Tibial nerve (tissue), 4 donors: ENCODE results near the gene HSF5. TPM values are rescaled to one million over a fixed set of nuclear protein-coding genes. Genes with fewer than 3 reads are reported as not detected.

Experiments used
- DNase-seq, 2 donors: peaks; one replicate each; pipeline ENCODE4 v3.0.0-alpha.2; 2019; ENCODE audit warnings: low spot score in 2 of 2
- H3K27ac ChIP-seq, 4 donors: fragments of 200-600 bp; sonication (generic) in 3 of 4; one replicate each; pipeline ENCODE4 v1.5.1; 2017 to 2019; ENCODE audit warnings: mild to moderate bottlenecking in 1 of 4
- H3K27me3 ChIP-seq, 2 donors: fragments of 200-600 bp; sonication (generic) in 1 of 2; one replicate each; pipeline versions ENCODE4 v1.5.1 to v1.6.0; 2017 to 2019
- H3K36me3 ChIP-seq, 3 donors: fragments of 200-600 bp; sonication (generic); one replicate each; pipeline ENCODE4 v1.5.1; 2018 to 2019
- H3K4me1 ChIP-seq, 4 donors: fragments of 200-600 bp; sonication (generic) in 3 of 4; one replicate each; pipeline ENCODE4 v1.5.1; 2017 to 2019
- H3K4me3 ChIP-seq, 4 donors: fragments of 200-600 bp; sonication (generic) in 3 of 4; one replicate each; pipeline ENCODE4 v1.5.1; 2017 to 2019; ENCODE audit warnings: mild to moderate bottlenecking in 1 of 4, moderate library complexity in 1 of 4
- H3K9me3 ChIP-seq, 4 donors: fragments of 200-600 bp; sonication (generic) in 3 of 4; one replicate each; pipeline ENCODE4 v1.5.1; 2017 to 2019
- EP300 ChIP-seq, 2 donors: sonication (generic); formaldehyde crosslinking; IDR thresholded peaks; one replicate each; pipeline ENCODE4 v1.6.1; 2017; ENCODE audit warnings: antibody characterized with exemption in 2 of 2, mild to moderate bottlenecking in 1 of 2
- POLR2A ChIP-seq, 2 donors: fragments of 450-650 bp; IDR thresholded peaks; one replicate each; pipeline ENCODE4 v1.6.1; 2017; ENCODE audit warnings: antibody characterized with exemption in 2 of 2, mild to moderate bottlenecking in 2 of 2, moderate library complexity in 2 of 2
- WGBS, 2 donors: methylation state at CpG; one replicate each; pipeline ENCODE4 v1.1.5; 2018; 5-methylcytosine and 5-hydroxymethylcytosine counted together
- total RNA-seq, 4 donors: library from RNA; depleted of rRNA; stranded (reverse); fragments of >200 nt; gene quantifications; one replicate each; pipeline ENCODE4 v1.1.0, GENCODE V29; 2016
- TF ChIP-seq, protein P1 (sequence below), 5 experiments: fragments of 200-600 bp in 3 of 5; fragments of 450-650 bp in 2 of 5; sonication (generic) in 3 of 5; IDR thresholded peaks; one replicate each; pipeline ENCODE4 v1.5.1; 2016 to 2019; ENCODE audit warnings: antibody characterized with exemption in 5 of 5, mild to moderate bottlenecking in 3 of 5, moderate library complexity in 2 of 5

Gene HSF5
- total RNA-seq, 4 donors from 2014 or later: 0.30 TPM; not detected in 3

DNA sequence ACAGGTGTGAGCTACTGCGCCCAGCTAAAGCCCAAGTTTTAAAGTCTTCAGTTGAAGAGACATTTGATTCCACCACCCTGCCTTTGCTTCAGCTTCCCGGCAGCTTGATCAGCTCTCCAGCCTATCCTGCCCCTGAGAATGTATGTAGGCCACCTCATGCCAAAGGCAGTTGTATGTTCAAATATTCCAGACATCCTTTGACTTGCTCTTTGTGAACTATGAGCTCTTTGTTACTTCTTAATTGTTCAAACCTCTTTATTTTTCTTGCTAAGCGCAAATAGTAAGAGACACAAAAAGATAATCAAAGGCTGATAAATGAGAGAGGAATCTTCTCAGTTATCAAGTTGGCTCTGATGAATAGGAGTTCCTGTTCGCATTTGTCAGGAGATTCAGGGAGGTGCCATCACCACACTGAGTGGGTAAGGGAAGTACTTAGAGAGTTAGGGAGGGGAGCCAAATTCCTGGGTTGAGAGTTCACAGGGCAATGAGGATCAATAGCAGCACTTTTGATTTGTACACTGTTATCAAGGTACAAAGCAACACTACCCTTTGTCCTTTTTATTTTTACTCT, 104.2 kb downstream of the HSF5 start:
- Histone ChIP-seq H3K9me3 (no peaks in the 10 kb centered on the region), H3K36me3 (no peaks in the 10 kb centered on the region), H3K27ac (no peak overlapping the region), H3K27me3 (no peaks in the 10 kb centered on the region), H3K4me3 (no peak overlapping the region), H3K4me1 (no peaks in the 10 kb centered on the region)
- TF ChIP-seq, protein P1, sequence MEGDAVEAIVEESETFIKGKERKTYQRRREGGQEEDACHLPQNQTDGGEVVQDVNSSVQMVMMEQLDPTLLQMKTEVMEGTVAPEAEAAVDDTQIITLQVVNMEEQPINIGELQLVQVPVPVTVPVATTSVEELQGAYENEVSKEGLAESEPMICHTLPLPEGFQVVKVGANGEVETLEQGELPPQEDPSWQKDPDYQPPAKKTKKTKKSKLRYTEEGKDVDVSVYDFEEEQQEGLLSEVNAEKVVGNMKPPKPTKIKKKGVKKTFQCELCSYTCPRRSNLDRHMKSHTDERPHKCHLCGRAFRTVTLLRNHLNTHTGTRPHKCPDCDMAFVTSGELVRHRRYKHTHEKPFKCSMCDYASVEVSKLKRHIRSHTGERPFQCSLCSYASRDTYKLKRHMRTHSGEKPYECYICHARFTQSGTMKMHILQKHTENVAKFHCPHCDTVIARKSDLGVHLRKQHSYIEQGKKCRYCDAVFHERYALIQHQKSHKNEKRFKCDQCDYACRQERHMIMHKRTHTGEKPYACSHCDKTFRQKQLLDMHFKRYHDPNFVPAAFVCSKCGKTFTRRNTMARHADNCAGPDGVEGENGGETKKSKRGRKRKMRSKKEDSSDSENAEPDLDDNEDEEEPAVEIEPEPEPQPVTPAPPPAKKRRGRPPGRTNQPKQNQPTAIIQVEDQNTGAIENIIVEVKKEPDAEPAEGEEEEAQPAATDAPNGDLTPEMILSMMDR (IDR thresholded peaks at IDR 0.05): no peak
- TF ChIP-seq EP300 (IDR thresholded peaks at IDR 0.05): no peak
- no peak for TF ChIP-seq POLR2A (IDR thresholded peaks at IDR 0.05)
- 62 to 63% methylated on average over 4 of the region's 4 CpGs for WGBS, 2 donors
- DNase-seq: no peak

DNA sequence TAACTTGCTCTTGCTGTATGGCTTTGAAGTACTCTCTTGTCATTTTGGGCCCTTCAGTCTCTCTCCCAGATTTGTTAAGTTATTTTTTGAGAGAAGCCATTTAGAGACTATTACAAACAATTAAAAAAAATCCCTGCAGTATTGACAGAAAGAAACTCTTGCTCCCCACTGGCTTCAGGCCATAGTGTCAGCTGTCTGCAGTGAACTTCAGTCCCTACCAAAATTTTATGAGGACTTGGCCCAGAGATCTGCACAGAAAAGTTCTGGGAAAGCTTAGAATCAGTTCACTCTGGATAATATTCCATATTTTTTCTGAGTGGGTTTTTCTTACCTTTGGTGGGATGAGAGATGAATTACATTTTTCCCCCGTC, 105.4 kb downstream of the HSF5 start:
- no peak for DNase-seq
- H3K4me3 ChIP-seq: no peak overlapping the region
- TF ChIP-seq, protein P1 (IDR thresholded peaks at IDR 0.05): no peak
- TF ChIP-seq POLR2A (IDR thresholded peaks at IDR 0.05): no peak
- H3K4me1 ChIP-seq: no peaks in the 10 kb centered on the region
- H3K36me3 ChIP-seq: no peaks in the 10 kb centered on the region
- H3K27ac ChIP-seq: no peak overlapping the region
- no peaks in the 10 kb centered on the region for H3K27me3 ChIP-seq
- no peaks in the 10 kb centered on the region for H3K9me3 ChIP-seq
- 72 to 90% methylated on average over 1 of the region's 1 CpG for WGBS, 2 donors

DNA sequence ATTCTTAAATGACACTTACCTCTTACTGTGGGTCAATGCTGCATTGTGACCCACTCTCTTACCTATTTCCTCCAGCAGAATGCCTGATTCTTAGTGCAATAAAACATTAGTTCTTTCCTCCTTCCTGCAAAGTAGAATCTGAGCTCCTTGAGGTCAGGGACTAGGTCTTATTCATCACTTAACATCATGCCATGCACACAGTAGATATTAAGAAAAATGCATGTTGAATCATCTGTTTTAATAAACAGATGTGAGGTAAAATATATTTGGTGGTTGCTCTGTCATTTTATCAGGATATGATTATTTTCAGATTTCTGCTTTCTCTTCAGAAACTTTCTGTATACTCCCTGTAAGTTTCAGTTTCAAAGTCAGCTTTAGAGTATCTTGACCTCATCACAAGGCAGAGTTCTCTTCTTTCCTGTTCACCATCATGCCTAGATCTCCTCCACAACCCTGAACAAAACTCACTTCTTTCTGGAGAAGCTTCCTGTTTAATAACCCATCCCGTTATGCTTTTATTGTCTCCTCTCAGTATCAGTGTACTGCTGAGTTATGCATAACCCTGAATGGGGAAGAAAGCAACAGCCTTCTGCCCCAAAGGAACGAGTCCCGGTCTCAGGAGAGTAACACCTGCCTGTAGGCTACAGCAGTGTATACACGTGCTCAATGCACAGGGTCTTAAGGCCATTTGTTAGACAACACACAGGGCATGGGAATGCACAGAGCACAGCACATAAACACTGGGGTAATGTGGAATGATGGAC, 105.9 kb downstream of the HSF5 start:
- Histone ChIP-seq H3K36me3 (no peaks in the 10 kb centered on the region), H3K9me3 (no peaks in the 10 kb centered on the region), H3K4me1 (no peaks in the 10 kb centered on the region), H3K27me3 (no peaks in the 10 kb centered on the region), H3K27ac (no peak overlapping the region), H3K4me3 (no peak overlapping the region)
- DNase-seq: no peak
- WGBS, 2 donors: 33 to 35% methylated on average over 4 of the region's 4 CpGs
- TF ChIP-seq, protein P1 (IDR thresholded peaks at IDR 0.05): no peak
- no peak for TF ChIP-seq EP300 (IDR thresholded peaks at IDR 0.05)
- no peak for TF ChIP-seq POLR2A (IDR thresholded peaks at IDR 0.05)

DNA sequence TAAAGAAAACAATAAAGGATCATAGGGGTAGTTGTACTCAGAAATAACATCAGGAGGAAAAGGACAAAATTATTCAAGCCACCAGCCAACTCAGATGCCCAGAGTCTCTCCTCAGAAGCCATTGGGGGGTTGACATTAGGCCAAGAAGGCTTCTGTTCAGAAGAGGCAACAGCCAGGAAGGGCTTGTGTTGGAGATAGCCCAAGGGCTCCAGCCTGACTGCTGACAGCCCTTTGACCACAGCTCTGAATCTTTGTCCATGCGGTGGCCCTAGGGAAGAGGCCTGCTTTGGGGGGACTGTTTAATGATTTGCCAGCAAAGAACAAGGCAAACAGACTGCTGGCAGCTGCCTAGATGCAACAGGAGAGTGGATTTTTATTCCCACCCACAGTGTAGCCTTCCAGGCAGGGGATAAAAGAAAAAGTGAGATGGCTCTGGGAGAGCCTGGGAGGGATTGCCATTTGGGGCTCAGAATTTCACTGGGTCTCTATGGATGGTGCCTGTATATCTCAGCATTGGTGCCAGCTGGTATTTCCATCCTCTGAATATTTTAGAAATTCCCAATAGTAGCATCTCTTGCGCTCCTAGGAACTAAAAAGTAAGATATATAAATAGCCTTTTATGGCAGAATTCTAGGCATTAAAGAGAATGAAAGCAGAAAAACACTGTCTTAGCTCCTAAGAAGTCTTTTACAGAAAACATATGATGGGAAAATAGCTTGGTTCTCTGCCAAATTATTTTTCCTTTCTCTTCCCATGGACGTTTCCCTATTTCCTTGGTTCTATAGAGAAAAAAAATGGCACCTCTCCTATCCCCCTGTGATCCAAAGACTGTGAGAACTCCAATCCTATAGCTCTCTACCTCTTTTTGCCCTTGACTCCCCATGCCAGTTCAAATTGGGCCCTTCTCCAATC, 106.8 kb downstream of the HSF5 start:
- DNase-seq: no peak
- Histone ChIP-seq H3K4me1 (no peaks in the 10 kb centered on the region), H3K27me3 (no peaks in the 10 kb centered on the region), H3K4me3 (no peak overlapping the region), H3K27ac (no peak overlapping the region), H3K9me3 (no peaks in the 10 kb centered on the region), H3K36me3 (no peaks in the 10 kb centered on the region)
- WGBS, 2 donors: 33 to 37% methylated on average over 3 of the region's 3 CpGs
- TF ChIP-seq POLR2A (IDR thresholded peaks at IDR 0.05): no peak
- TF ChIP-seq, protein P1 (IDR thresholded peaks at IDR 0.05): no peak
- no peak for TF ChIP-seq EP300 (IDR thresholded peaks at IDR 0.05)
